ENCODE results near the gene FRRS1L.

DNA sequence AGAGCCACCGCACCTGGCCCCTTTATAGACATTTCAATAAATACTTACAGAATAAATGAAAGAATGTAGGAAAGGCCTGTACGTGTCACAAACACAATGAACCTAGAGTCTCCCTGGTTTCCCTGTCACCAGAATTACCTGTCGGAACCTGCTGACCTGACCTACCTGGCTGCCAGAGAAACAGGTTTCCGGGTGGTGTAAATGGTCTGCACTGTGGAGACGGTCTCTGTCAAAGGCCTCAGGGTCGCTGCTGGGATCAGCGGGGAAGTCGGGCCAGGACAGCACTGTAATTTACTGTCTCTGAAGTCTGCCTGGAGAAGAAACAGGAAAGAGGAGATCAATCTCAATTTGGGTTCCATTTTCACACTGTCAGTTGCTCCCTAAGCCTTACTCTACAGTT, 9.3 kb upstream of the FRRS1L start:
- TF ChIP-seq CTCF (IDR thresholded peaks at IDR 0.05) (no peak), NFYB (CRISPR knock-in tag; conservative IDR thresholded peaks at IDR 0.05; ENCODE audit: low read depth) (no peak), IRF2 (CRISPR knock-in tag; IDR thresholded peaks at IDR 0.05; ENCODE audit: borderline replicate concordance, low read depth) (no peak), ZNF416 (CRISPR knock-in tag; IDR thresholded peaks at IDR 0.05) (no peak)
- TF ChIP-seq, protein P1, sequence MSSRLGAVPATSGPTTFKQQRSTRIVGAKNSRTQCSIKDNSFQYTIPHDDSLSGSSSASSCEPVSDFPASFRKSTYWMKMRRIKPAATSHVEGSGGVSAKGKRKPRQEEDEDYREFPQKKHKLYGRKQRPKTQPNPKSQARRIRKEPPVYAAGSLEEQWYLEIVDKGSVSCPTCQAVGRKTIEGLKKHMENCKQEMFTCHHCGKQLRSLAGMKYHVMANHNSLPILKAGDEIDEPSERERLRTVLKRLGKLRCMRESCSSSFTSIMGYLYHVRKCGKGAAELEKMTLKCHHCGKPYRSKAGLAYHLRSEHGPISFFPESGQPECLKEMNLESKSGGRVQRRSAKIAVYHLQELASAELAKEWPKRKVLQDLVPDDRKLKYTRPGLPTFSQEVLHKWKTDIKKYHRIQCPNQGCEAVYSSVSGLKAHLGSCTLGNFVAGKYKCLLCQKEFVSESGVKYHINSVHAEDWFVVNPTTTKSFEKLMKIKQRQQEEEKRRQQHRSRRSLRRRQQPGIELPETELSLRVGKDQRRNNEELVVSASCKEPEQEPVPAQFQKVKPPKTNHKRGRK (CRISPR knock-in tag; IDR thresholded peaks at IDR 0.05; ENCODE audit: borderline replicate concordance) = no peak
- TF ChIP-seq, protein P2, sequence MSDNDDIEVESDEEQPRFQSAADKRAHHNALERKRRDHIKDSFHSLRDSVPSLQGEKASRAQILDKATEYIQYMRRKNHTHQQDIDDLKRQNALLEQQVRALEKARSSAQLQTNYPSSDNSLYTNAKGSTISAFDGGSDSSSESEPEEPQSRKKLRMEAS (CRISPR knock-in tag; IDR thresholded peaks at IDR 0.05) = no peak
- TF ChIP-seq, protein P3, sequence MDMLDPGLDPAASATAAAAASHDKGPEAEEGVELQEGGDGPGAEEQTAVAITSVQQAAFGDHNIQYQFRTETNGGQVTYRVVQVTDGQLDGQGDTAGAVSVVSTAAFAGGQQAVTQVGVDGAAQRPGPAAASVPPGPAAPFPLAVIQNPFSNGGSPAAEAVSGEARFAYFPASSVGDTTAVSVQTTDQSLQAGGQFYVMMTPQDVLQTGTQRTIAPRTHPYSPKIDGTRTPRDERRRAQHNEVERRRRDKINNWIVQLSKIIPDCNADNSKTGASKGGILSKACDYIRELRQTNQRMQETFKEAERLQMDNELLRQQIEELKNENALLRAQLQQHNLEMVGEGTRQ (CRISPR knock-in tag; IDR thresholded peaks at IDR 0.05) = no peak
